HG03280 (cell line): ENCODE results near the gene RNF32.

Experiments
- ATAC-seq: cut with Tn5 transposase; IDR thresholded peaks from one replicate; pipeline ENCODE4 v1.9.1; 2021; ENCODE audit warnings: mild to moderate bottlenecking, moderate library complexity; ENCODE audit not compliant: unreplicated experiment

RNF32 gene

GRCh38 chr7:156640257-156640948 lies at the start of gene RNF32:
RNF32 (plus strand) TSS chr7:156640774; CDS start chr7:156643878, 3,104 bp downstream.
- peak; percentile 81 for ATAC-seq

GRCh38 chr7:156592155-156592884 lies 48.3 kb upstream of the RNF32 start:
- ATAC-seq: no peak

GRCh38 chr7:156594283-156595080 lies 46.1 kb upstream of the RNF32 start:
- ATAC-seq: no peak

GRCh38 chr7:156600496-156600895 lies 40.1 kb upstream of the RNF32 start:
- ATAC-seq: no peak

- no peak for ATAC-seq
Observed at GRCh38 chr7:156602283-156602682, 38.3 kb upstream of the RNF32 start.

- no peak for ATAC-seq
Observed at GRCh38 chr7:156603011-156603410, 37.6 kb upstream of the RNF32 start.

- no peak for ATAC-seq
Observed at GRCh38 chr7:156603629-156604028, 36.9 kb upstream of the RNF32 start.

GRCh38 chr7:156604311-156604710 lies 36.3 kb upstream of the RNF32 start:
- ATAC-seq: no peak

- ATAC-seq: no peak
Observed at GRCh38 chr7:156604836-156605695, 35.5 kb upstream of the RNF32 start.

- no peak for ATAC-seq
Observed at GRCh38 chr7:156606135-156606534, 34.4 kb upstream of the RNF32 start.

GRCh38 chr7:156606691-156607331 lies 33.8 kb upstream of the RNF32 start:
- no peak for ATAC-seq

GRCh38 chr7:156607332-156608172 lies 33.0 kb upstream of the RNF32 start:
- ATAC-seq: no peak

- ATAC-seq: no peak
Observed at GRCh38 chr7:156608173-156608478, 32.4 kb upstream of the RNF32 start.

GRCh38 chr7:156609010-156609877 lies 31.3 kb upstream of the RNF32 start:
- no peak for ATAC-seq

GRCh38 chr7:156610130-156610529 lies 30.4 kb upstream of the RNF32 start:
- ATAC-seq: no peak

- no peak for ATAC-seq
Observed at GRCh38 chr7:156610601-156611000, 30.0 kb upstream of the RNF32 start.

- no peak for ATAC-seq
Observed at GRCh38 chr7:156611014-156612010, 29.3 kb upstream of the RNF32 start.
